Cardiac fibroblast (primary cell): Measurements from ENCODE around the gene ARHGAP26.

ENCODE experiments used
- DNase-seq, 2 donors: peaks; one replicate each; pipeline versions ENCODE4 v3.0.0 to v3.0.0-alpha.2; 2010; ENCODE audit warnings: low read depth in 2 of 2
- H3K4me3 ChIP-seq, 2 donors: replicated peaks in 1 of 2; 1 replicate in 1 of 2; 2 replicates in 1 of 2; pipeline ENCODE4 v1.5.1; 2011; ENCODE audit warnings: low read depth in 2 of 2, low read length in 2 of 2, mild to moderate bottlenecking in 2 of 2, moderate library complexity in 1 of 2
- CTCF ChIP-seq: IDR thresholded peaks from one replicate; pipeline ENCODE4 v1.5.1; 2011; ENCODE audit warnings: low read depth, mild to moderate bottlenecking, low read length, inconsistent platforms

The ARHGAP26 gene

DNA sequence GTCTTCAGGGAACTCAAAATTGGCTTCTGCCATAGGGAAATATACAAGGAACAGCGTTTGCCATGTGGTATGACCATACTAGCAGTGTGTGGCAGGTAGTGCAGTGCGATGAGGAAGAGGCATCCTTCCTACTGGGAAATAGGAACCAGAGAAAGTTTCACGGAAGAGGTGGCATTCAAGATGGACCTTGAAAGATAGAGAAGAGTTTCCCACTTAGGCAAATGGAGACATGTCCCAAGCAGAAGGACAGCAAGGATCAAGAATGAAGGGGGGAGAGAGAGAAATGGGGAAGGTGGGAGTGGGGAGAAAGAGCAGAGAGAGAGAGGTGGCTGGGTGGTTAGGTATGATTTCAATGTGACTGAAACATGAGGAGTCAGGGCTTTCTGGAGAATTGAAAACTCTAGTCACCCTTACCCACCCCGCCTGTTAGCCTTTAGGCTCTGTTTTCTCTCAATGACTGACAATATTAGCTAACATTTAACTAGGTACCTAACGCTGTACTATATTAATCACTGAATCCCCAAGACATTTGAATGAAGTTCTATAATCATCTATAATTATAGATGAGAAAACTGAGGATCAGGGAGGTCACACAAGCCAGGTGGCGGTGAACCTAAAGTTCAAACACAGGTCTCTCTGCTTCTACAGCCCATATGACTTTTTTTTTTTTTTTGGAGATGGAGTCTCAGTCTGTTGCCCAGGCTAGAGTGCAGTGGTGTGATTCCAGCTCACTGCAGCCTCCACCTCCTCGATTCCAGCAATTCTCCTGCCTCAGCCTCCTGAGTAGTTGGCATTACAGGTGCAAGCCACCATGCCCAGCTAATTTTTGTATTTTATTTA, 462.0 kb downstream of the ARHGAP26 start:
- TF ChIP-seq CTCF, result no peak
- no peak overlapping the region for H3K4me3 ChIP-seq
- DNase-seq, result no peak

- H3K4me3 ChIP-seq, result no peak overlapping the region
- TF ChIP-seq CTCF, result no peak
- peak in 1 of 2 donors; percentile 55 for DNase-seq
Observed at GRCh38 chr5:143233031-143233430, 462.9 kb downstream of the ARHGAP26 start.

DNA sequence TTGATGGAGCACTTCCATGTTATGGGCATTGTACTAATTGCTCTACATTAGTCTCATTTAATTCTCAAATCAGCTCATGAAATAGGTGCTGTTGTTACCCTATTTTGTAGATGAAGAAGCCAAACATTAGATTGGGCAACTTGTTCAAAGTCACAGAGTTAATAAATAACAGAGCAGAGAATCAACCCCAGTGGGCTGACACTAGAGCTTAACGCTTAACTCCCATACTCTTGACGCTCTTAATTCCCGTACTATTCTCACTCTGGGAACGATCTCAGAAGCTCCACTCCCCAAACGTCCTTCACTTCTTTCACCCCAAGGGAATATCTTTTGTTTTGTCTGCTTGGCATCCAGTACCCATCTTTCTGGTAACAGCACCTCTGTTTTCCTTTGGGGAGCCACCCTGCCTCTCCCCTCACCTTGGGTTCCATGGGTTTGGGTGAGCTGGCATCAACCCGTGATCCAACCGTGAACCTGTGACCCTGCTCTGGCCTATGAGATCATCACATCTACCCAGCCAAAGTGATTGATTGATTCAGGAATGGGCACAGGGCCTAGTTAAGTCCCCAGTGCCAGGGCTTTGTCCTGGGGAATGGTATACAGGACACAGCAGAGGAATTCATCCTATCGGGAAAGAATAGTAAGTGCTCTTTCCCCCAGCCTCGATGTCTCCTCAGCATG, 464.1 kb downstream of the ARHGAP26 start:
- no peak for TF ChIP-seq CTCF
- DNase-seq, result no peak
- no peak overlapping the region for H3K4me3 ChIP-seq

DNA sequence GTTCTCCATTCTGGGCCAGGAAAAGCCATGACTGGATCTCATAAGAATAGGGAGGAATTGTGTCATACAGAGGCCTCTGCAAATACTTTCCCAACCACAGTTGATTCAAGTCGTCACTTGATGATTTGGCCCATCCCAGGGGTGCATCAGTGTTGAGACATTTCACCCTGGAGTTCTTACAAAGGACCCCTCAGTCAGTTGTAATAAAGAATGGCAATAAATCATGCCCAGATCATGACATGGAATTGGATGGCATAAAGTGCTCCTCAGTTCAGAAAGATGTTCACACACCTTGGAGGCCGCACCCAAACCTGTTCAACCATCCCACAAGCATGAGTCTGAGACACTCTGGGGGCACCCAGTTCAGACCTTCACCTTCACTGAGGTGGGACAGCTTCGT, 465.2 kb downstream of the ARHGAP26 start:
- TF ChIP-seq CTCF, result no peak
- H3K4me3 ChIP-seq, result no peak overlapping the region
- peak in 1 of 2 donors; percentile 82 for DNase-seq

DNA sequence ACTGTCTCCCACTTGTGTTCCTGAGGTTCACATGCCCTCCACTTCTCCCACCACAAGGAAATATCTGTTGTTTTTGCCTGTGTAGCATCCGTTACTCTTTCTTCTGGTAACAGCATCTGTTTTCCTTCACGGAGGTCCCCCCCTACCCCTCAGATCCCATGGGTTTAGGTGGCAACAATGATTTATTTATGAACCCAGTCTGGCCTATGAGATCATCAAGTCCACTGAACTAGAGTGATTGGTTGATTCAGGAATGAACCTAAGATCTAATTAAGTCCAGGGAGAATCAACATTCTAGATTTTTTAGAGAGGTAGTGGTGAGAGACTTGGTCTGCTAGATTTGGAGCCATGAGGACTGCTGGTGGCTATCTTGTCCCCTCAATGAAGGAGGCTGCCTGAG, 466.5 kb downstream of the ARHGAP26 start:
- no peak for TF ChIP-seq CTCF
- H3K4me3 ChIP-seq, result no peak overlapping the region
- DNase-seq, result no peak

DNA sequence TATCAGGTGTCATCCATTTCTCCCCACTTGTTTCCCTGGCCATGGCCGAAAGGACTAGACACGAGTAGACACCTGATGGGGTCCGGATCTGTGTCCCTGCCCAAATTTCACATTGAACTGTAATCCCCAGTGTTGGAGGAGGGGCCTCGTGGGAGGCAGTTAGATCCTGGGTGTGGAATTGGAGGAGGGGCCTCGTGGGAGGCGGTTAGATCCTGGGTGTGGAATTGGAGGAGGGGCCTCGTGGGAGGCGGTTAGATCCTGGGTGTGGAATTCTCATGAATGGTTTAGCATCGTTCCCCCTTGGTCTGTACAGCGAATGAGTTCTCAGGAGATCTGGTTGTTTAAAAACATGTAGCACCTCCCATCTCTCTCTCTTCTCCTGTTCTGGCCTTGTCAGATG, 467.5 kb downstream of the ARHGAP26 start:
- no peak for TF ChIP-seq CTCF
- no peak for DNase-seq
- no peak overlapping the region for H3K4me3 ChIP-seq
